Neural cell (in vitro differentiated cells): ENCODE measurements around the gene B4GALT2.

Source experiments
- CTCF ChIP-seq: fragments of 450-650 bp; IDR thresholded peaks from 2 replicates; pipeline ENCODE4 v1.5.1; 2014; ENCODE audit warnings: antibody characterized with exemption, mild to moderate bottlenecking, moderate library complexity; ENCODE audit not compliant: poor library complexity, severe bottlenecking
- EZH2 ChIP-seq: fragments of 200-600, 300-800 bp; shearing (Covaris generic), sonication (generic); IDR thresholded peaks from 2 replicates; pipeline ENCODE4 v1.6.1; 2014; ENCODE audit warnings: antibody characterized with exemption, low read length, borderline replicate concordance, mild to moderate bottlenecking; ENCODE audit not compliant: insufficient read depth, poor library complexity, severe bottlenecking

GRCh38 chr1:44040418-44040817, 61.4 kb downstream of the B4GALT2 start:
- TF ChIP-seq EZH2: no peak
- TF ChIP-seq CTCF: no peak
